ENCODE measurements around the gene GTF3C2. TPM values are rescaled to one million over a fixed set of nuclear protein-coding genes. Genes with fewer than 3 reads are reported as not detected.
"Not testable (repeated sequence)": the region's sequence is repeated elsewhere in the genome, so short reads cannot be mapped to it uniquely, and the experiment has no call there.

The GTF3C2 gene
- total RNA-seq, 1 donor from 2014 or later, result 23.9 TPM

- intact Hi-C loops (cut with DNase I), result no loop called here
- DNase-seq (ENCODE audit: low spot score), result no peak
Observed at GRCh38 chr2:27306573-27307286, 49.8 kb downstream of the GTF3C2 start.

- intact Hi-C loops (cut with DNase I), result no loop called here
- DNase-seq (ENCODE audit: low spot score), result no peak
Observed at GRCh38 chr2:27306136-27306535, 50.4 kb downstream of the GTF3C2 start.

- DNase-seq (ENCODE audit: low spot score), result no peak
- intact Hi-C loops (cut with DNase I), result no loop called here
Observed at GRCh38 chr2:27305516-27305915, 51.0 kb downstream of the GTF3C2 start.

- DNase-seq (ENCODE audit: low spot score), result peak; percentile 67
- intact Hi-C loops (cut with DNase I), result loop anchor here (5.0 kb wide), 2 partner anchors 52 to 207 kb away; no protein-coding TSS in a partner anchor
Observed at GRCh38 chr2:27304488-27305240, 51.9 kb downstream of the GTF3C2 start.

- intact Hi-C loops (cut with DNase I), result loop anchor here (5.0 kb wide), 2 partner anchors 51 to 206 kb away; no protein-coding TSS in a partner anchor
- DNase-seq (ENCODE audit: low spot score), result no peak
Observed at GRCh38 chr2:27303093-27304025, 53.2 kb downstream of the GTF3C2 start.

- intact Hi-C loops (cut with DNase I), result loop anchor here (5.0 kb wide), 2 partner anchors 48 to 203 kb away; no protein-coding TSS in a partner anchor
- DNase-seq (ENCODE audit: low spot score), result not testable (repeated sequence)
Observed at GRCh38 chr2:27300606-27301005, 56.0 kb downstream of the GTF3C2 start.

GRCh38 chr2:27298391-27299080 is 58.0 kb downstream of the GTF3C2 start:
- DNase-seq (ENCODE audit: low spot score), result no peak
- intact Hi-C loops (cut with DNase I), result no loop called here

GRCh38 chr2:27297195-27297594 is 59.4 kb downstream of the GTF3C2 start:
- DNase-seq (ENCODE audit: low spot score), result no peak
- intact Hi-C loops (cut with DNase I), result no loop called here

GRCh38 chr2:27296481-27296880 is 60.1 kb downstream of the GTF3C2 start:
- no peak for DNase-seq (ENCODE audit: low spot score)
- intact Hi-C loops (cut with DNase I), result no loop called here

- DNase-seq (ENCODE audit: low spot score), result no peak
- intact Hi-C loops (cut with DNase I), result no loop called here
Observed at GRCh38 chr2:27294928-27295327, 61.6 kb downstream of the GTF3C2 start.

GRCh38 chr2:27291865-27292264 is 64.7 kb downstream of the GTF3C2 start:
- intact Hi-C loops (cut with DNase I), result no loop called here
- no peak for DNase-seq (ENCODE audit: low spot score)

GRCh38 chr2:27290549-27290948 is 66.0 kb downstream of the GTF3C2 start:
- DNase-seq (ENCODE audit: low spot score), result no peak
- intact Hi-C loops (cut with DNase I), result no loop called here

GRCh38 chr2:27288610-27289009 is 68.0 kb downstream of the GTF3C2 start:
- DNase-seq (ENCODE audit: low spot score), result no peak
- intact Hi-C loops (cut with DNase I), result no loop called here

- intact Hi-C loops (cut with DNase I), result no loop called here
- no peak for DNase-seq (ENCODE audit: low spot score)
Observed at GRCh38 chr2:27285481-27285880, 71.1 kb downstream of the GTF3C2 start.

- intact Hi-C loops (cut with DNase I), result loop anchor here (5.0 kb wide), 1 partner anchor 188 kb away; no protein-coding TSS in a partner anchor
- DNase-seq (ENCODE audit: low spot score), result no peak
Observed at GRCh38 chr2:27284996-27285395, 71.6 kb downstream of the GTF3C2 start.

GRCh38 chr2:27282892-27283291 is 73.7 kb downstream of the GTF3C2 start:
- intact Hi-C loops (cut with DNase I), result loop anchor here (5.0 kb wide), 1 partner anchor 186 kb away; no protein-coding TSS in a partner anchor

GRCh38 chr2:27281855-27282559 is 74.6 kb downstream of the GTF3C2 start, which contains the start of gene TRIM54:
TSS of gene TRIM54 (plus strand) at chr2:27282429. CDS start at chr2:27282732, 303 bp downstream.
- DNase-seq (ENCODE audit: low spot score), result no peak

More at GRCh38 chr2:27282892-27283291, 73.7 kb downstream of the GTF3C2 start:
- DNase-seq (ENCODE audit: low spot score), result no peak

GRCh38 chr2:27281442-27281841 is 75.1 kb downstream of the GTF3C2 start:
- no peak for DNase-seq (ENCODE audit: low spot score)
- intact Hi-C loops (cut with DNase I), result loop anchor here (2.0 to 5.0 kb wide), 2 partner anchors 31 to 184 kb away; no protein-coding TSS in a partner anchor

More at GRCh38 chr2:27281855-27282559, 74.6 kb downstream of the GTF3C2 start, which contains the start of gene TRIM54:
- intact Hi-C loops (cut with DNase I), result loop anchor here (2.0 to 5.0 kb wide), 2 partner anchors 31 to 185 kb away; no protein-coding TSS in a partner anchor
